ENCODE measurements around the gene ADAM30.

DNA sequence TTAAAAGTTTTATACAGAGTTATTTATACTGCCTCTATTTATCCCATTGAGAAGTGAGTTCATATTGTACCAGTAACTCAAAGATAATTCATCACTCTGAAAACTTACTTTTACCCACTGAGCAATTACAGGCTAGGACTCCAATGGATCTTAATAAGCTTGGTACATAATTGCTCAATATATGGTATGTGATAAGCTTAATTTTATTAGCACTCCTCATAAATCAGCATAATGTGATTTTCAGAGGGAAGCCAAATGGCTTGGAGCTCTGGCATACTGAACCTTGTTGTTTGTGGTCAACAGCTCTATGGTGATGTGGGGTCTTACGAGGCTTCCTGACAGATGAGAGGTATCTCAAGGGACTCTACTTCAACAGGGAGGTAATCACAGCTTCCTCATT is 26.3 kb downstream of the ADAM30 start:
- TF ChIP-seq, protein P1, sequence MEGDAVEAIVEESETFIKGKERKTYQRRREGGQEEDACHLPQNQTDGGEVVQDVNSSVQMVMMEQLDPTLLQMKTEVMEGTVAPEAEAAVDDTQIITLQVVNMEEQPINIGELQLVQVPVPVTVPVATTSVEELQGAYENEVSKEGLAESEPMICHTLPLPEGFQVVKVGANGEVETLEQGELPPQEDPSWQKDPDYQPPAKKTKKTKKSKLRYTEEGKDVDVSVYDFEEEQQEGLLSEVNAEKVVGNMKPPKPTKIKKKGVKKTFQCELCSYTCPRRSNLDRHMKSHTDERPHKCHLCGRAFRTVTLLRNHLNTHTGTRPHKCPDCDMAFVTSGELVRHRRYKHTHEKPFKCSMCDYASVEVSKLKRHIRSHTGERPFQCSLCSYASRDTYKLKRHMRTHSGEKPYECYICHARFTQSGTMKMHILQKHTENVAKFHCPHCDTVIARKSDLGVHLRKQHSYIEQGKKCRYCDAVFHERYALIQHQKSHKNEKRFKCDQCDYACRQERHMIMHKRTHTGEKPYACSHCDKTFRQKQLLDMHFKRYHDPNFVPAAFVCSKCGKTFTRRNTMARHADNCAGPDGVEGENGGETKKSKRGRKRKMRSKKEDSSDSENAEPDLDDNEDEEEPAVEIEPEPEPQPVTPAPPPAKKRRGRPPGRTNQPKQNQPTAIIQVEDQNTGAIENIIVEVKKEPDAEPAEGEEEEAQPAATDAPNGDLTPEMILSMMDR (IDR thresholded peaks at IDR 0.05), result no peak
- no peak for TF ChIP-seq POLR2A (IDR thresholded peaks at IDR 0.05)
